Mucosa of descending colon (tissue), 3 donors: ENCODE measurements around the gene RPS6KA6. TPM values are rescaled to one million over a fixed set of nuclear protein-coding genes. Genes with fewer than 3 reads are reported as not detected.

ENCODE experiments used
- ATAC-seq: fragments of 200-7000 bp; cut with Tn5 transposase; one replicate; pipeline ENCODE4 v1.9.1; 2020; ENCODE audit warnings: mild to moderate bottlenecking, moderate library complexity
- DNase-seq, 3 donors: peaks; one replicate each; pipeline ENCODE4 v3.0.0-alpha.2; 2020
- H3K36me3 ChIP-seq: fragments of 200-600 bp; one replicate; pipeline ENCODE4 v1.8.0; 2021; ENCODE audit warnings: low read depth, mild to moderate bottlenecking
- H3K4me1 ChIP-seq: fragments of 200-600 bp; one replicate; pipeline ENCODE4 v1.8.0; 2021; ENCODE audit warnings: low read depth, mild to moderate bottlenecking
- H3K4me3 ChIP-seq: fragments of 200-600 bp; one replicate; pipeline ENCODE4 v1.8.0; 2021; ENCODE audit warnings: mild to moderate bottlenecking
- H3K9me3 ChIP-seq: fragments of 200-600 bp; one replicate; pipeline ENCODE4 v1.8.0; 2021; ENCODE audit warnings: mild to moderate bottlenecking
- CTCF ChIP-seq: fragments of 200-600 bp; IDR thresholded peaks from one replicate; pipeline ENCODE4 v1.8.0; 2022; ENCODE audit warnings: antibody characterized with exemption, mild to moderate bottlenecking
- intact Hi-C, 2 donors: fragments of 100-400 bp; cut with DNase I in 1 of 2; cut with micrococcal nuclease in 1 of 2; formaldehyde crosslinking; loops; one replicate each; pipeline versions ENCODE4 v1.11.0 to v1.11.1; 2022; cut with DNase I, micrococcal nuclease
- total RNA-seq, 3 donors: library from RNA; stranded (reverse); fragmentation: NEBNext Ultra II Directional in 2 of 3; extraction: Animal tissue kit (Norgen Biotek cat#: 25700) in 2 of 3; gene quantifications; one replicate each; pipeline versions ENCODE4 v1.2.1 to v1.2.4, GENCODE V29; 2021 to 2023
- donor health status: DM: no; HTN: no; CAD: no; lungs with moderate emphysema.
- donor health status: DM: no; HTN: no; CAD: no.
- donor health status: DM: no; HTN: yes; CAD: no.

Gene RPS6KA6
- total RNA-seq, 3 donors from 2014 or later, result 9.7 to 16.6 (median 11.3) TPM

- H3K4me3 ChIP-seq, result no peak overlapping the region
- intact Hi-C loops, result no loop called here
- DNase-seq (no peak), ATAC-seq (no peak)
- H3K36me3 ChIP-seq, result no peaks in the 10 kb centered on the region
- no peak for TF ChIP-seq CTCF
- no peaks in the 10 kb centered on the region for H3K4me1 ChIP-seq
- H3K9me3 ChIP-seq, result no peaks in the 10 kb centered on the region
These were observed 30.7 kb upstream of the RPS6KA6 start for GRCh38 chrX:84218726-84219125.

- no peaks in the 10 kb centered on the region for H3K9me3 ChIP-seq
- no peak for DNase-seq
- H3K36me3 ChIP-seq, result no peaks in the 10 kb centered on the region
- H3K4me1 ChIP-seq, result no peaks in the 10 kb centered on the region
- TF ChIP-seq CTCF, result no peak
- intact Hi-C loops, result no loop called here
- H3K4me3 ChIP-seq, result no peak overlapping the region
- no peak for ATAC-seq
These were observed 28.9 kb upstream of the RPS6KA6 start for GRCh38 chrX:84216881-84217280.

- TF ChIP-seq CTCF, result no peak
- Histone ChIP-seq H3K36me3 (no peaks in the 10 kb centered on the region), H3K4me3 (no peak overlapping the region), H3K4me1 (no peaks in the 10 kb centered on the region), H3K9me3 (no peaks in the 10 kb centered on the region)
- ATAC-seq (no peak), DNase-seq (no peak)
- intact Hi-C loops, result no loop called here
These were observed 28.4 kb upstream of the RPS6KA6 start for GRCh38 chrX:84216406-84216805.

GRCh38 chrX:84205276-84205675, 17.3 kb upstream of the RPS6KA6 start:
- DNase-seq (no peak), ATAC-seq (no peak)
- Histone ChIP-seq H3K36me3 (no peaks in the 10 kb centered on the region), H3K4me1 (no peaks in the 10 kb centered on the region), H3K4me3 (no peak overlapping the region), H3K9me3 (no peaks in the 10 kb centered on the region)
- intact Hi-C loops, result no loop called here
- TF ChIP-seq CTCF, result no peak

- Histone ChIP-seq H3K9me3 (no peaks in the 10 kb centered on the region), H3K4me3 (no peak overlapping the region), H3K36me3 (no peaks in the 10 kb centered on the region), H3K4me1 (no peaks in the 10 kb centered on the region)
- ATAC-seq, result no peak
- no peak for TF ChIP-seq CTCF
- no peak for DNase-seq
- intact Hi-C loops, result no loop called here
These were observed 11.7 kb upstream of the RPS6KA6 start for GRCh38 chrX:84199688-84200087.

- TF ChIP-seq CTCF, result no peak
- intact Hi-C loops, result no loop called here
- no peaks in the 10 kb centered on the region for H3K36me3 ChIP-seq
- H3K9me3 ChIP-seq, result no peaks in the 10 kb centered on the region
- no peak overlapping the region for H3K4me3 ChIP-seq
- DNase-seq (no peak), ATAC-seq (no peak)
- H3K4me1 ChIP-seq, result no peaks in the 10 kb centered on the region
These were observed 9.6 kb upstream of the RPS6KA6 start for GRCh38 chrX:84197550-84197949.
